ENCODE measurements around the gene RHOA. TPM values are rescaled to one million over a fixed set of nuclear protein-coding genes. Genes with fewer than 3 reads are reported as not detected.

The RHOA gene
- total and polyA plus RNA-seq, 2 of the 4 experiments (the other 2 are of a cell fraction): 383 to 879 TPM

DNA sequence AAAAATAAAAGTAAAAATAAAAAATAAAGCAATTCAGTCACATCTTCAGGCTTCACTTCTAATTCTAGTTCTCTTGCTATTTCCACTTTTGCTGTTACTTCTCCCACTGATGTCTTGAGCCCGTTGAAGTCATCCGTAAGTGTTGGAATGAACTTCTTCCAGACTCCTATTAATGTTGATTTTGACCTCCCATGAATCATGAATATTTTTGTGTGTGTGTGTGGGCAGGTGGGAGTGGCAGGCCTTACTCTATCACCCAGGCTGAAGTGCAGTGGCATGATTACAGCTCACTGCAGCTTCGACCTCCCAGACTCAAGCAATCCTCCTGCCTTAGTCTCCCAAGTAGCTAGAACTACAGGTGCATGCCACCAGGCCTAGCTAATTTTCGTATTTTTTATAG, 82.6 kb downstream of the RHOA start:
- ATAC-seq (ENCODE audit: low read depth) (no peak), DNase-seq (peak; percentile 46)
- Histone ChIP-seq H3K18ac (ENCODE audit: low read depth, low read length) (no peak overlapping the region), H2BK15ac (ENCODE audit: low read depth, low read length) (no peak overlapping the region), H4K5ac (ENCODE audit: low read depth, low read length) (no peak overlapping the region), H4K91ac (ENCODE audit: insufficient read depth, low read depth, low read length) (no peak overlapping the region), H2AK5ac (ENCODE audit: low read depth, low read length) (no peak overlapping the region), H3K9ac (ENCODE audit: low read depth, low read length) (no peak overlapping the region), H3K27ac (ENCODE audit: insufficient read depth, low read length) (no peak overlapping the region), H3K14ac (replicated peaks; ENCODE audit: low read depth, low read length) (no peak overlapping the region), H3K36me3 (ENCODE audit: control insufficient read depth, insufficient read depth, low read length) (peaks cover 50% of the 10 kb centered on the region), H2BK120ac (ENCODE audit: low read depth, low read length) (no peak overlapping the region), H3K27me3 (ENCODE audit: control insufficient read depth, insufficient read depth, low read length) (no peaks in the 10 kb centered on the region), H3K56ac (ENCODE audit: extremely low read depth, insufficient read depth, low read length) (no peak overlapping the region), H3K4ac (ENCODE audit: low read depth, low read length) (no peak overlapping the region), H2BK5ac (ENCODE audit: low read depth, low read length, poor library complexity, severe bottlenecking) (no peak overlapping the region), H4K20me1 (ENCODE audit: insufficient read depth, low read length) (no peaks in the 10 kb centered on the region; the same call in 1 of the 2 replicates), H3K23ac (ENCODE audit: low read depth, low read length) (no peak overlapping the region), H2BK20ac (ENCODE audit: low read depth, low read length) (no peak overlapping the region), H3K9me3 (ENCODE audit: control insufficient read depth, insufficient read depth, low read length) (no peaks in the 10 kb centered on the region), H3K4me1 (ENCODE audit: control insufficient read depth, insufficient read depth, low read length) (peaks cover 2% of the 10 kb centered on the region; the same call in 1 of the 2 replicates), H3K9me1 (ENCODE audit: insufficient read depth, low read length) (peaks cover 7% of the 10 kb centered on the region; the same call in 1 of the 2 replicates), H4K8ac (ENCODE audit: low read depth in 2 of 2, low read length in 2 of 2) (no peak overlapping the region), H2AFZ (replicated peaks; ENCODE audit: low read length, poor library complexity) (no peak overlapping the region), H3K4me2 (ENCODE audit: low read depth, low read length) (no peak overlapping the region), H3K79me1 (ENCODE audit: low read depth in 1 of 2, low read length in 2 of 2) (peaks cover 23 to 51% of the 10 kb centered on the region in 2 experiments; a peak in 3 of 4 replicates), H2AK9ac (replicated peaks; ENCODE audit: low read depth, low read length, poor library complexity) (no peak overlapping the region), H3K4me3 (ENCODE audit: insufficient read depth, low read depth, low read length) (no peak overlapping the region)
- intact Hi-C loops (cut with micrococcal nuclease) (no loop called here), in situ Hi-C loops (cut with MboI; ENCODE audit: low sequenced_read_pairs) (no loop called here), dilution Hi-C loops (cut with HindIII; ENCODE audit: low sequenced_read_pairs, unreplicated experiment) (no loop called here)
- TF ChIP-seq MAZ (IDR thresholded peaks at IDR 0.05; ENCODE audit: borderline replicate concordance, low read depth, low read length) (no peak), MAFK (IDR thresholded peaks at IDR 0.05; ENCODE audit: low read depth, low read length) (no peak), CEBPB (IDR thresholded peaks at IDR 0.05; ENCODE audit: low read depth, low read length) (no peak), RCOR1 (IDR thresholded peaks at IDR 0.05; ENCODE audit: insufficient replicate concordance, low read length) (no peak), POLR2A (IDR thresholded peaks at IDR 0.05; ENCODE audit: low read depth, low read length) (no peak), ELK1 (IDR thresholded peaks at IDR 0.05; ENCODE audit: borderline replicate concordance, low read depth, low read length) (no peak), RAD21 (IDR thresholded peaks at IDR 0.05; ENCODE audit: low read length) (no peak), USF2 (IDR thresholded peaks at IDR 0.05; ENCODE audit: low read depth, low read length) (no peak), SMC3 (IDR thresholded peaks at IDR 0.05; ENCODE audit: low read depth, low read length) (no peak), NFE2L2 (IDR thresholded peaks at IDR 0.05; ENCODE audit: low read depth, low read length) (no peak), CTCF (conservative IDR thresholded peaks at IDR 0.05; ENCODE audit: low read depth, low read length) (no peak), BHLHE40 (IDR thresholded peaks at IDR 0.05; ENCODE audit: low read depth, low read length) (no peak), MXI1 (IDR thresholded peaks at IDR 0.05; ENCODE audit: borderline replicate concordance, low read depth, low read length) (no peak), CHD1 (IDR thresholded peaks at IDR 0.05; ENCODE audit: low read depth, low read length) (no peak), FOS (IDR thresholded peaks at IDR 0.05; ENCODE audit: low read depth, low read length) (no peak), RFX5 (IDR thresholded peaks at IDR 0.05; ENCODE audit: low read depth, low read length) (no peak)
- WGBS, 2 experiments (ENCODE audit: extremely low coverage in 2 of 2, insufficient read length in 1 of 2): no CpG with 5 or more reads among the region's 4 CpGs
- CTCF ChIA-PET: no interaction called here
- BruUV-seq (replicated peaks): no TSS peak
- POLR2A ChIA-PET (ENCODE audit: unreplicated experiment): no interaction called here

All from IMR-90 (cell line).